NT2/D1 (cell line): Measurements from ENCODE around the gene SOWAHD.
"Not testable (repeated sequence)": the region's sequence is repeated elsewhere in the genome, so short reads cannot be mapped to it uniquely, and the experiment has no call there.

Experiments used
- DNase-seq: peaks from one replicate; pipeline ENCODE4 v3.0.0-alpha.2; 2011; ENCODE audit warnings: low read depth, low spot score
- H3K27me3 ChIP-seq: 2 replicates; pipeline ENCODE4 v1.6.0; 2011; ENCODE audit warnings: mild to moderate bottlenecking; ENCODE audit not compliant: insufficient read length, insufficient read depth
- H3K36me3 ChIP-seq: 2 replicates; pipeline ENCODE4 v1.6.1; 2011; ENCODE audit warnings: mild to moderate bottlenecking, low read length, mixed read lengths; ENCODE audit not compliant: insufficient read depth, insufficient read length
- H3K4me1 ChIP-seq: 2 replicates; pipeline ENCODE4 v1.5.1; 2011; ENCODE audit not compliant: insufficient read depth, insufficient read length
- H3K4me3 ChIP-seq: 2 replicates; pipeline ENCODE4 v1.5.1; 2011; ENCODE audit warnings: low read depth; ENCODE audit not compliant: insufficient read length
- H3K9ac ChIP-seq: 2 replicates; pipeline ENCODE4 v1.6.0; 2011; ENCODE audit warnings: low read depth; ENCODE audit not compliant: insufficient read length
- H3K9me3 ChIP-seq: 2 replicates; pipeline ENCODE4 v1.5.1; 2011; ENCODE audit warnings: mild to moderate bottlenecking, low read length; ENCODE audit not compliant: insufficient read depth
- SUZ12 ChIP-seq: IDR thresholded peaks from 2 replicates; pipeline ENCODE4 v1.6.1; 2011; ENCODE audit not compliant: insufficient read length, insufficient read depth; ENCODE audit errors: extremely low read depth
- YY1 ChIP-seq: IDR thresholded peaks from 2 replicates; pipeline ENCODE4 v1.6.1; 2011; ENCODE audit not compliant: insufficient read length, insufficient read depth
- ZNF274 ChIP-seq: IDR thresholded peaks from 2 replicates; pipeline ENCODE4 v1.6.1; 2011; ENCODE audit warnings: mild to moderate bottlenecking, low read depth, low read length

The SOWAHD gene

DNA sequence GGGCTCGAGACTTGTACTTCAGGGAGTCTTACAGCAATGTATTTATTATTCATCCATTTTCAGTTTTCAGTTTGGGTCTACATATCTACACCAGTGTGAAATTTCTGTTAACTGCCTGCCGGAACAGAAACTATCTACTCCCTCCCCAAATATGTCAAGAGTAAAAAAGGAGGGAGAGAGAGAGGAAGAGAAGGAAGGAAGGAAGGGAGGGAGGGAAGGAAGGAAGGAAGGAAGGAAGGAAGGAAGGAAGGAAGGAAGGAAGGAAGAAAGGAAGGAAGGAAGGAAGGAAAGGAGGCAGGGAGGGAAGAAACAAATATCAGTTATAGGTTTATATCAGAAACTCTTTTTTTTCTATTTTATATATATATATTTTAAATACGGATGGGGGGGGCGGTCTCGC is 20.4 kb downstream of the SOWAHD start:
- Histone ChIP-seq H3K27me3 (no peaks in the 10 kb centered on the region), H3K36me3 (peaks cover 43% of the 10 kb centered on the region)
- no peak for TF ChIP-seq YY1
- no peak for TF ChIP-seq SUZ12
- TF ChIP-seq ZNF274: no peak

GRCh38 chrX:119783026-119783425 is 24.6 kb downstream of the SOWAHD start:
- no peak overlapping the region for H3K9ac ChIP-seq
- H3K27me3 ChIP-seq: no peaks in the 10 kb centered on the region
- no peak for DNase-seq
- no peak overlapping the region for H3K4me3 ChIP-seq
- no peaks in the 10 kb centered on the region for H3K4me1 ChIP-seq
- TF ChIP-seq ZNF274 (no peak), SUZ12 (no peak), YY1 (no peak)
- peaks cover 78% of the 10 kb centered on the region for H3K36me3 ChIP-seq
- no peaks in the 10 kb centered on the region for H3K9me3 ChIP-seq

More for the DNA sequence above, 20.4 kb downstream of the SOWAHD start:
- DNase-seq: no peak
- no peaks in the 10 kb centered on the region for H3K9me3 ChIP-seq
- no peak overlapping the region for H3K9ac ChIP-seq
- H3K4me3 ChIP-seq: no peak overlapping the region
- H3K4me1 ChIP-seq: no peaks in the 10 kb centered on the region

DNA sequence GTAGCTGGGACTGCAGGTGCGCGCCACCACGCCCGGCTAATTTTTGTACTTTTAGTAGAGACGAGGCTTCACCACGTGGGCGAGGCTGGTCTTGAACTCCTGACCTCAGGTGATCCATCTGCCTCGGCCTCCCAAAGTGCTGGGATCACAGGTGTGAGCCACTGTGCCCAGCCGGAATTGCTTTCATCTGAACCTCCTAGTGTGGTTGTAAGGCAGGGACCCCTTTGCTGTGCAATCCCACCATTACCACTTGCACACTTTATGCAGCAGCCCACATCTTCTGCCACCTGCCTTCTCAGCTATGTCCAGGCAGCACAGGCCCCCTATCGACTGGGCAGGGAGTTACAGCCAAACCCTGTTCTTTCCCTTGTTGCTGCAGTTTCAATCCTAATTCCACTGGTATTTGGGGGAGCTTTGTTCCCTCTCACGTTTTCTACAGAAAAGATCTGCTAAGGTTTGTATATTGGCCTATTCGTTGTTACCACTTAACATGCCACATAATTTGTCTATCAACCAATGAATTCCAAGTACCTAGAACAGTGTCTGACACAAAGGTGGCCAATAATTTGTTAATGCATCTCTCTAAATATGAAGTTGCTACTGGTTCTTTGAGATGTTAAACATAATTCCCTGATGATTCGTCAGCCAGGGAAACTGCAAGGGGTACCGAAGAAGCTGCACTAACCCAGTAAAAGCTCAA is 26.5 kb downstream of the SOWAHD start:
- H3K9ac ChIP-seq: no peak overlapping the region
- no peak overlapping the region for H3K4me3 ChIP-seq
- no peaks in the 10 kb centered on the region for H3K27me3 ChIP-seq
- H3K9me3 ChIP-seq: no peaks in the 10 kb centered on the region
- no peak for DNase-seq
- TF ChIP-seq YY1 (no peak), SUZ12 (no peak), ZNF274 (no peak)
- H3K36me3 ChIP-seq: peaks cover 90% of the 10 kb centered on the region
- no peaks in the 10 kb centered on the region for H3K4me1 ChIP-seq

- peaks cover 50% of the 10 kb centered on the region for H3K36me3 ChIP-seq
- no peak for DNase-seq
- no peaks in the 10 kb centered on the region for H3K9me3 ChIP-seq
- H3K27me3 ChIP-seq: no peaks in the 10 kb centered on the region
- no peaks in the 10 kb centered on the region for H3K4me1 ChIP-seq
- peak overlapping the region; percentile 76 for H3K4me3 ChIP-seq
- TF ChIP-seq YY1: no peak
- no peak for TF ChIP-seq SUZ12
- TF ChIP-seq ZNF274: no peak
- H3K9ac ChIP-seq: peak overlapping the region; percentile 93
Measured at GRCh38 chrX:119790977-119791436, 32.6 kb downstream of the SOWAHD start.

- peak; percentile 77 for DNase-seq
- H3K9ac ChIP-seq: peak within 1 kb of the TSS; percentile 93
- no peaks in the 10 kb centered on the region for H3K27me3 ChIP-seq
- H3K9me3 ChIP-seq: no peaks in the 10 kb centered on the region
- H3K4me3 ChIP-seq: peak within 1 kb of the TSS; percentile 76
- peaks cover 45% of the 10 kb centered on the region for H3K36me3 ChIP-seq
- H3K4me1 ChIP-seq: no peaks in the 10 kb centered on the region
- TF ChIP-seq SUZ12 (no peak), YY1 (no peak), ZNF274 (no peak)
Measured at GRCh38 chrX:119791437-119792231, 33.2 kb downstream of the SOWAHD start, which contains the start of gene RPL39. Gene RPL39, minus strand, starts transcription at chrX:119791630. Its CDS starts 54 bp downstream, at chrX:119791576.

- no peaks in the 10 kb centered on the region for H3K27me3 ChIP-seq
- TF ChIP-seq YY1 (no peak), SUZ12 (no peak), ZNF274 (no peak)
- no peaks in the 10 kb centered on the region for H3K9me3 ChIP-seq
- H3K4me1 ChIP-seq: no peaks in the 10 kb centered on the region
- no peaks in the 10 kb centered on the region for H3K36me3 ChIP-seq
- DNase-seq: no peak
- H3K4me3 ChIP-seq: no peak overlapping the region
- H3K9ac ChIP-seq: no peak overlapping the region
Measured at GRCh38 chrX:119801253-119802221, 43.1 kb downstream of the SOWAHD start.

- Histone ChIP-seq H3K9ac (no peak overlapping the region), H3K4me3 (no peak overlapping the region), H3K9me3 (no peaks in the 10 kb centered on the region), H3K4me1 (no peaks in the 10 kb centered on the region), H3K27me3 (no peaks in the 10 kb centered on the region), H3K36me3 (no peaks in the 10 kb centered on the region)
- TF ChIP-seq SUZ12 (no peak), ZNF274 (no peak), YY1 (no peak)
- no peak for DNase-seq
Measured at GRCh38 chrX:119802546-119802945, 44.2 kb downstream of the SOWAHD start.

DNA sequence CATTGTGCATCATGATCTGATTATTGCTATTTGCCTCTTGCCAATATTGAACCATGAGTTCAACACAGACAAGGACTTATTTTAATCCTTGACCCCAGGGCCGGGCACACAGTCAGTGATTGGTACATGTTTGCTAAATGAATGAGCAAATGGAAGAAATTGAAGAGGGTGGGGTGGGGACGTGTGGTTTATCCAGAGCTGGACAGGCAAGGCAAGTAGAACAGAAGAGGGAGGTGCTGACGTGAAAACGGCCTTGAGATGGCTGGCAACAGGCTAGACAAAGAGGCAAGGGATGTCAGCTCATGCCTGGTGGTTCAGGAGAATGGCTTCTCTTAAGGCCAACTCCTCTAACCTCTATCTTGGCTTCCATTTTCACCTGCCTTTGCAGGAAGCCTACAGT is 50.1 kb downstream of the SOWAHD start:
- H3K9me3 ChIP-seq, H3K36me3 ChIP-seq, H3K27me3 ChIP-seq, DNase-seq, H3K9ac ChIP-seq, H3K4me3 ChIP-seq, H3K4me1 ChIP-seq: not testable (repeated sequence)
